ENCODE measurements around the gene VPS26B. TPM values are rescaled to one million over a fixed set of nuclear protein-coding genes. Genes with fewer than 3 reads are reported as not detected.

The VPS26B gene
- total RNA-seq, 2 donors from 2014 or later = 37.8 to 45.1 TPM

DNA sequence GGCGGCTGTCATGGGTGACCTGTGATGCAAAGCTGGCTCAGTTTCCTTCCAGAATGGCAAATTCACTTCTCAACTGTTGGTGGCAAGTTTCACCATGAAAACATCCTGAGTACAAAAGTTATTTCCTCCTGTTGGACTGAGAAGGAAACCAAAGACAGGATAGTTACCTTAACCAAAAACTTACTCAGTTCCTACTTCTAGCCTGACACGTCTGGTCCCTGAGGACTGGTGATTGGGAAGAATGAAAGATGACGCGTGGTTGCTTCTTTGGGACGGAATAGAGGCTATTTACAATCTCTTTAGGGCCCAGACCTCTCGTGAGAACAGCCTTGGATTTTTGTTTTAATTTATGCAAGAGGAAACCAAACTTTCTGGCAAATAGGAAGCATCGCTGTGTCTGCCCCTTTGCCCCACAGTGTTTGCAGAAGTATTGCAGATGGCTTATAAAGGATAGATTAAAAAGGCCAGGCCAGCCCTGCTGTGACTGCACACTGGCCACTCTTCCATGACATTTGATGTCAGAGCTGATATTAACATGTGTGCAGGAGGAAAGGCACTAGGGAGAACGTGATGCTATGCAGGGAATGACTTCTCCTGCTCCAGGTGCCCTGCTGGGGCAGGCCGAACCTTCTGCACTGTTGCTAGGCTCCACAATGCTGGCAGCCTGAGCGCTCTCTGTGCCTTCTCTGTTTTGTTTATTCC lies 7.6 kb downstream of the VPS26B start:
- TF ChIP-seq, protein P1, sequence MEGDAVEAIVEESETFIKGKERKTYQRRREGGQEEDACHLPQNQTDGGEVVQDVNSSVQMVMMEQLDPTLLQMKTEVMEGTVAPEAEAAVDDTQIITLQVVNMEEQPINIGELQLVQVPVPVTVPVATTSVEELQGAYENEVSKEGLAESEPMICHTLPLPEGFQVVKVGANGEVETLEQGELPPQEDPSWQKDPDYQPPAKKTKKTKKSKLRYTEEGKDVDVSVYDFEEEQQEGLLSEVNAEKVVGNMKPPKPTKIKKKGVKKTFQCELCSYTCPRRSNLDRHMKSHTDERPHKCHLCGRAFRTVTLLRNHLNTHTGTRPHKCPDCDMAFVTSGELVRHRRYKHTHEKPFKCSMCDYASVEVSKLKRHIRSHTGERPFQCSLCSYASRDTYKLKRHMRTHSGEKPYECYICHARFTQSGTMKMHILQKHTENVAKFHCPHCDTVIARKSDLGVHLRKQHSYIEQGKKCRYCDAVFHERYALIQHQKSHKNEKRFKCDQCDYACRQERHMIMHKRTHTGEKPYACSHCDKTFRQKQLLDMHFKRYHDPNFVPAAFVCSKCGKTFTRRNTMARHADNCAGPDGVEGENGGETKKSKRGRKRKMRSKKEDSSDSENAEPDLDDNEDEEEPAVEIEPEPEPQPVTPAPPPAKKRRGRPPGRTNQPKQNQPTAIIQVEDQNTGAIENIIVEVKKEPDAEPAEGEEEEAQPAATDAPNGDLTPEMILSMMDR (IDR thresholded peaks at IDR 0.05) = no peak
- no peaks in the 10 kb centered on the region for H3K9me3 ChIP-seq
- no peaks in the 10 kb centered on the region for H3K27me3 ChIP-seq (replicated peaks; ENCODE audit: insufficient read depth)
- peaks cover 0 to 1% of the 10 kb centered on the region in 2 donors for H3K4me1 ChIP-seq (ENCODE audit: control insufficient read depth in 1 of 2, low read depth in 2 of 2)
- H3K36me3 ChIP-seq = peaks cover 4% of the 10 kb centered on the region
- ATAC-seq (ENCODE audit: insufficient number of reproducible peaks, low FRiP score, low read depth) (no peak), DNase-seq (ENCODE audit: low spot score) (no peak)
- H3K4me3 ChIP-seq = no peak overlapping the region
- no peak overlapping the region for H3K27ac ChIP-seq

DNA sequence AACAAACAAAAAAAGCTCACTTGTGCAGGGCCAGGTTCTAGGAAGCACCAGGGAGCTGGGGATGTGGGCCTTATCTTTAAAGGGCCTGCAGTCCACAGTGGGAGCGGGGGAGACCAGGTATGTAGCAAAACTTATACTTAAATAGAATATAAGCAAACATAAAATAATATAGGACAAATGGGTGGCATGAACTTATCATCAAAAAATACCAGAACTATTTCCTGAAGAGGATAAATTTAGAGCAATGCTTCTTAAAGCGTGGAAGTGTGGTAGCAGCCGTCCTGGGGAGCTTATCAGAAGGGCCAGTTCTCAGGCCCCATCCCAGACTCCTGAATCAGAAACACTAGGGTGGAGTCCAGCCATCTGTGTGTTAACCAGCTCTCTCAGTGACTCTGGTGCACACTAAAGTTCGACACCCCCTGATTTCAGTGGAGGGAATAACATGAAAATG lies 9.3 kb downstream of the VPS26B start:
- no peaks in the 10 kb centered on the region for H3K9me3 ChIP-seq
- no peak overlapping the region for H3K4me3 ChIP-seq
- peaks cover 4% of the 10 kb centered on the region for H3K36me3 ChIP-seq
- no peaks in the 10 kb centered on the region for H3K4me1 ChIP-seq (ENCODE audit: control insufficient read depth in 1 of 2, low read depth in 2 of 2)
- TF ChIP-seq, protein P1 (IDR thresholded peaks at IDR 0.05) = no peak
- DNase-seq (ENCODE audit: low spot score) (no peak), ATAC-seq (ENCODE audit: insufficient number of reproducible peaks, low FRiP score, low read depth) (no peak)
- H3K27me3 ChIP-seq (replicated peaks; ENCODE audit: insufficient read depth) = no peaks in the 10 kb centered on the region
- no peak overlapping the region for H3K27ac ChIP-seq

DNA sequence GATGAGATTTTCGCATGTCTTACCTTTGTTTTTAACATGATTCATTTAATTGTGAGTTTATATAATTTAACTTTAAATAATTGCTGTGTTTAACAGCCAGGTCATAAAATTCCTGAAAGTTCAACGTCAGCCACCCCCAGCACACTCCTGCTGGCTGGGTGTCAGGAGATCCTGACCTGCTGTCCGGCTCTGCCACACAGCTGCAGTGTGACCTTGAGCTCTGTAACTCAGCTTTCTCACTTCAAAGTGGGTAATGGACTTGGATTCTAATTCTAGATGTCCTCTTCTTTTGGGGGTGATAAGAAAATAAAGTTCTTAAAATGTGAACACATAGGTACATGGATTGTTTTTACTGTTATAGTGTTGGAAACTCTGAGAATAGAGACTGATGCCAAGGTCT lies 10.9 kb downstream of the VPS26B start:
- H3K27ac ChIP-seq = no peak overlapping the region
- ATAC-seq (ENCODE audit: insufficient number of reproducible peaks, low FRiP score, low read depth) (no peak), DNase-seq (ENCODE audit: low spot score) (no peak)
- no peaks in the 10 kb centered on the region for H3K4me1 ChIP-seq (ENCODE audit: control insufficient read depth in 1 of 2, low read depth in 2 of 2)
- H3K36me3 ChIP-seq = peaks cover 12% of the 10 kb centered on the region
- H3K4me3 ChIP-seq = no peak overlapping the region
- no peaks in the 10 kb centered on the region for H3K27me3 ChIP-seq (replicated peaks; ENCODE audit: insufficient read depth)
- no peaks in the 10 kb centered on the region for H3K9me3 ChIP-seq
- TF ChIP-seq, protein P1 (IDR thresholded peaks at IDR 0.05) = no peak

DNA sequence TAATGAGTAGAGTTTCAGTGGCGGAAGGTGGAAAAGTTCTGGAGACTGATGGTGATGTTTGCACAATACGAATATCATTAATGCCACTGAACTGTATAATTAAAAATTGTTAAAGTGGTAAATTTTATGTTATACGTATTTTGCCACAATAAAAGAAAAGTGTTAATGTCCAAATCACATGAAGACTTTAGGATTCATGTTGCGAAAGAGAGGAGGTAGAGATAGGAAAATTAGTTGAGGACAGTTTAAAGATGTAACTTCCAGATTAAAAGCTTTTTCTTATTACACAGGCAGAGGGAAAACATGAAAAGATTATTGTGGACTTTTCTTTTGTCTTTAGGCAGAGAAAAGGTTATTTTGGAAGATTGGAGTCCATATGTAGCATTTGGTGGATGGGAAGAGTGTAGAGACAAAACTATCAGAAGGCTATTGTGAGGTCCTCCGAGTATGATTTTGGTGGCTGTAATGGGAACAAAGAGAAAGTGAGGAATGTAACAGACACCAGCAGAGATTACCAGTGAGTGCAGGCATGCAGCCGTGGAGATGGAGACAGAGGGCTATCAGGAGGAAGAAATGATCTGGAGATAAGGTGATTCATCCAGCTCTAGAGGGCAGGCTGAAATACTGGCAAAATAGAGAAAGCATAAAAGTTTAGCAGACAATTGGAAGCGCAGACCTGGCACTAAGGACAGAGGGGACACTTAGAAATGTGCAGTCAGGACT lies 12.5 kb downstream of the VPS26B start:
- TF ChIP-seq, protein P1 (IDR thresholded peaks at IDR 0.05) = no peak
- no peak for ATAC-seq (ENCODE audit: insufficient number of reproducible peaks, low FRiP score, low read depth)
- Histone ChIP-seq H3K4me1 (ENCODE audit: control insufficient read depth in 1 of 2, low read depth in 2 of 2) (no peaks in the 10 kb centered on the region), H3K4me3 (no peak overlapping the region), H3K9me3 (no peaks in the 10 kb centered on the region), H3K36me3 (peaks cover 17% of the 10 kb centered on the region), H3K27me3 (replicated peaks; ENCODE audit: insufficient read depth) (no peaks in the 10 kb centered on the region), H3K27ac (no peak overlapping the region)
- no peak for DNase-seq (ENCODE audit: low spot score)

DNA sequence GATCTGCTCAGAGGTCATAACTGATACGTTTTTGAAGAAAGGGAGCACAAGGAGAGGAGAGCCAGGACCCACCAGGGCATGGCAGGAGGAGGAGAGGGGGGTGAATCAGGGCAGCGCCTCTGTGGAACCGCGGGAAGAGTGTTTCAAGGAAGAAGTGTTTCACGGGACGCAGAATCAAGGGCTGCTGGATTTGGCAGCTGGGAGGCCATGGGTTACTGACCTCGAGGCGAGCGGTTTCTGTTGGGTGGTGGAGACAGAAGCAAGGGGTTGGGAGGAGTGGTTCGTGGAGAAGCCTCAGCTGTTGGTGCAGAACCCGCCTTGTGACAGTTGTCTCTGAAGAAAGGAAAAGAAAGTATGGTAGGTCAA lies 13.1 kb downstream of the VPS26B start:
- DNase-seq (ENCODE audit: low spot score) (no peak), ATAC-seq (ENCODE audit: insufficient number of reproducible peaks, low FRiP score, low read depth) (no peak)
- Histone ChIP-seq H3K27me3 (replicated peaks; ENCODE audit: insufficient read depth) (no peaks in the 10 kb centered on the region), H3K9me3 (no peaks in the 10 kb centered on the region), H3K27ac (no peak overlapping the region), H3K4me1 (ENCODE audit: control insufficient read depth in 1 of 2, low read depth in 2 of 2) (no peaks in the 10 kb centered on the region), H3K36me3 (peaks cover 22% of the 10 kb centered on the region), H3K4me3 (no peak overlapping the region)
- TF ChIP-seq, protein P1 (IDR thresholded peaks at IDR 0.05) = no peak
